Smooth muscle cell (in vitro differentiated cells): Measurements from ENCODE around the gene PXT1. TPM values are rescaled to one million over a fixed set of nuclear protein-coding genes. Genes with fewer than 3 reads are reported as not detected.
"Not testable (repeated sequence)": the region's sequence is repeated elsewhere in the genome, so short reads cannot be mapped to it uniquely, and the experiment has no call there.

Source experiments
- DNase-seq: peaks from one replicate; lab custom pipeline; 2025; ENCODE audit not compliant: unreplicated experiment; lab: John Stamatoyannopoulos, UW
- H2AFZ ChIP-seq: fragments of 200-600 bp; sonication (generic); 2 replicates; pipeline ENCODE4 v1.6.0; 2016; ENCODE audit warnings: antibody characterized with exemption, low read depth, mild to moderate bottlenecking
- H3F3A ChIP-seq: fragments of 200-600 bp; sonication (generic); 2 replicates; pipeline ENCODE4 v1.6.0; 2017; ENCODE audit warnings: antibody characterized with exemption, low read depth
- H3K27ac ChIP-seq: fragments of 200-600 bp; sonication (generic); 2 replicates; pipeline ENCODE4 v1.5.1; 2016; ENCODE audit warnings: low read depth, mild to moderate bottlenecking
- H3K27me3 ChIP-seq: fragments of 200-600 bp; sonication (generic); 2 replicates; pipeline ENCODE4 v1.6.1; 2016; ENCODE audit warnings: low read depth, mild to moderate bottlenecking
- H3K36me3 ChIP-seq: fragments of 200-600 bp; sonication (generic); 2 replicates; pipeline ENCODE4 v1.5.1; 2016; ENCODE audit warnings: low read depth
- H3K4me1 ChIP-seq: fragments of 200-600 bp; sonication (generic); 2 replicates; pipeline ENCODE4 v1.5.1; 2016; ENCODE audit warnings: low read depth
- H3K4me2 ChIP-seq: fragments of 200-600 bp; sonication (generic); 2 replicates; pipeline ENCODE4 v1.6.0; 2016; ENCODE audit warnings: mild to moderate bottlenecking
- H3K4me3 ChIP-seq: fragments of 200-600 bp; sonication (generic); 2 replicates; pipeline ENCODE4 v1.5.1; 2016; ENCODE audit warnings: mild to moderate bottlenecking
- H3K79me2 ChIP-seq: fragments of 200-600 bp; sonication (generic); 2 replicates; pipeline ENCODE4 v1.6.0; 2016; ENCODE audit warnings: low read depth, mild to moderate bottlenecking
- H3K9ac ChIP-seq: fragments of 200-600 bp; sonication (generic); 2 replicates; pipeline ENCODE4 v1.6.0; 2016; ENCODE audit warnings: low read depth
- H3K9me3 ChIP-seq: fragments of 200-600 bp; sonication (generic); replicated peaks from 2 replicates; pipeline ENCODE4 v1.5.1; 2016; ENCODE audit warnings: low read depth
- H4K20me1 ChIP-seq: fragments of 200-600 bp; sonication (generic); 2 replicates; pipeline ENCODE4 v1.6.0; 2016; ENCODE audit warnings: low read depth
- WGBS: methylation state at CpG from one replicate; pipeline ENCODE4 v1.1.7; 2016; ENCODE audit warnings: low lambda C conversion rate; 5-methylcytosine and 5-hydroxymethylcytosine counted together
- polyA plus RNA-seq: library from polyadenylated mRNA; unstranded; fragments of >200 nt; fragmentation: Nextera tagmentation; extraction: Ambion mirVana; gene quantifications from 2 replicates; pipeline ENCODE4 v1.2.1, GENCODE V29; 2016
- total RNA-seq: library from RNA; depleted of rRNA; stranded (reverse); fragments of >200 nt; gene quantifications from 2 replicates; pipeline ENCODE4 v1.2.3, GENCODE V29; 2014
- TF ChIP-seq, protein P1 (sequence below): fragments of 200-600 bp; sonication (generic); IDR thresholded peaks from 2 replicates; pipeline ENCODE4 v1.5.1; 2017; ENCODE audit warnings: borderline replicate concordance, mild to moderate bottlenecking, antibody characterized with exemption; ENCODE audit not compliant: insufficient read depth, poor library complexity, severe bottlenecking

PXT1 gene
- total and polyA plus RNA-seq, 2 experiments from 2014 or later: not detected

DNA sequence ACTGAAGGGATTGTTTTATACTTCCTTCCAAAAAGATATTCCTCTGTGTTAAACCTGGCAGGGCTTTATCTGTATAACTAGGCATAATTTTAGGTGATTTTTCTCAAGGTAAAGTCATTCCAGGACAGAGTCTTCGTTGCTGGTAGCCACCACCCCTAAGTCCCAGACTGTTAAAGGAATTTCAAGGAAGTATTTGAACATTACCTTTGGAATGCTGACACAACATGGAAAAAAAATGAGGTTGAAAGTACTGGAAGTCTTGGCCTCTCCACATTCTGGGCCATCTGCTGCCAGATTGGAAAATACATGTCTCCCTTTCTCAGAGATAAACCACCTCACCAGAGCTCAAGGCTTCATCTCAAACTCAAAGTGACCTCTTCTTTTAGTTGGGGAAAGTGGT lies 28.2 kb downstream of the PXT1 start:
- Histone ChIP-seq H3K9ac (no peak overlapping the region), H3K27me3 (no peaks in the 10 kb centered on the region), H4K20me1 (no peaks in the 10 kb centered on the region), H3K27ac (no peak overlapping the region), H3K79me2 (no peaks in the 10 kb centered on the region), H3K4me1 (no peaks in the 10 kb centered on the region), H3K4me2 (no peak overlapping the region), H3K36me3 (no peaks in the 10 kb centered on the region), H2AFZ (no peak overlapping the region), H3K9me3 (no peaks in the 10 kb centered on the region), H3K4me3 (no peak overlapping the region), H3F3A (no peaks in the 10 kb centered on the region)
- 46% methylated on average over 1 of the region's 1 CpG for WGBS
- no peak for DNase-seq
- TF ChIP-seq, protein P1, sequence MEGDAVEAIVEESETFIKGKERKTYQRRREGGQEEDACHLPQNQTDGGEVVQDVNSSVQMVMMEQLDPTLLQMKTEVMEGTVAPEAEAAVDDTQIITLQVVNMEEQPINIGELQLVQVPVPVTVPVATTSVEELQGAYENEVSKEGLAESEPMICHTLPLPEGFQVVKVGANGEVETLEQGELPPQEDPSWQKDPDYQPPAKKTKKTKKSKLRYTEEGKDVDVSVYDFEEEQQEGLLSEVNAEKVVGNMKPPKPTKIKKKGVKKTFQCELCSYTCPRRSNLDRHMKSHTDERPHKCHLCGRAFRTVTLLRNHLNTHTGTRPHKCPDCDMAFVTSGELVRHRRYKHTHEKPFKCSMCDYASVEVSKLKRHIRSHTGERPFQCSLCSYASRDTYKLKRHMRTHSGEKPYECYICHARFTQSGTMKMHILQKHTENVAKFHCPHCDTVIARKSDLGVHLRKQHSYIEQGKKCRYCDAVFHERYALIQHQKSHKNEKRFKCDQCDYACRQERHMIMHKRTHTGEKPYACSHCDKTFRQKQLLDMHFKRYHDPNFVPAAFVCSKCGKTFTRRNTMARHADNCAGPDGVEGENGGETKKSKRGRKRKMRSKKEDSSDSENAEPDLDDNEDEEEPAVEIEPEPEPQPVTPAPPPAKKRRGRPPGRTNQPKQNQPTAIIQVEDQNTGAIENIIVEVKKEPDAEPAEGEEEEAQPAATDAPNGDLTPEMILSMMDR: no peak

DNA sequence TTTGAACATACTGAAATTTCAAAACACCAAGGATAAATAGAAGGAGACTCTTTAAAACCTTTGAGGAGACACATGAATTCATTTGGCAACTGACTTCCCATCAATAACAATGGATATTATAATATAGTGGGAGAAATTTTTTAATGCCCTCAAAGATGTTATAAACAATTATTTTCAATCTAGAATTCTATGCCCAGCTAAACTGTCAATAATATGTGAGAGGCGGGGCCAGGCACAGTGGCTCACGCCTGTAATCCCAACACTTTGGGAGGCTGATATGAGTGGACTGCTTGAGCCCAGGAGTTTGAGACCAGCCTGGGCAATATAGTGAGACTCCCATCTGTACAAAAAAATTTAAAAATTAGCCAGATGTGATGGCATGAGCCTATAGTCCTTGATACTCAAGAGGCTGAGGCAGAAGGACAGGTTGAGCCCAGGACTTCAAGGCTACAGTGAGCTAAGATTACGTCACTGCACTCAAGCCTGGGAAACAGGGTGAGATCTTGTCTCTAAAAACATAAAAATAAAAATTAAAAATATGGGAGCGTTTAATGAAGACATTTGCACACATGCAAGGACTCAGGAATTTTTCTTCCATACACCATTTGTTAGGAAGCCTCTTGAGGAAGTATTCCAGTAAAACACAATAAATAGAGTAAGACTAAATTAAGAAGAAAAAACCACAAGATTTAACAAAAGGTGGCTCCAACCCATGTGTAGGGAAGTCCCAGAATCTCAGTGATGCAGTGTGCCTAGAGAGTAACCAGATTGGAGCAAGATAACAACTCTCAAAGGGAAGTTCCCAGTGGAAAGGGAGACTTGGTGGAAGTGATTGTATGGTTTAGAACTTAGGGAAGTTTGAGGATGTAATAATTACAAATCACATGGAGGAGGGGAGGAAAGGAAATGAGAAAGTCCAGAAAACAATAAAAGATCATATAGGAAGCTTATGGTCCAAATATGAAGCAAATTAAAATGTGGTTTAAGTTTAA lies 28.9 kb downstream of the PXT1 start:
- 97% methylated on average over 4 of the region's 4 CpGs for WGBS
- no peak for DNase-seq
- H3K36me3 ChIP-seq: no peaks in the 10 kb centered on the region
- no peak overlapping the region for H3K4me2 ChIP-seq
- TF ChIP-seq, protein P1: no peak
- H3K9me3 ChIP-seq: no peaks in the 10 kb centered on the region
- no peak overlapping the region for H3K4me3 ChIP-seq
- no peaks in the 10 kb centered on the region for H4K20me1 ChIP-seq
- no peak overlapping the region for H3K9ac ChIP-seq
- H3K27ac ChIP-seq: no peak overlapping the region
- H2AFZ ChIP-seq: no peak overlapping the region
- H3F3A ChIP-seq: no peaks in the 10 kb centered on the region
- no peaks in the 10 kb centered on the region for H3K79me2 ChIP-seq
- H3K4me1 ChIP-seq: no peaks in the 10 kb centered on the region
- H3K27me3 ChIP-seq: no peaks in the 10 kb centered on the region

DNA sequence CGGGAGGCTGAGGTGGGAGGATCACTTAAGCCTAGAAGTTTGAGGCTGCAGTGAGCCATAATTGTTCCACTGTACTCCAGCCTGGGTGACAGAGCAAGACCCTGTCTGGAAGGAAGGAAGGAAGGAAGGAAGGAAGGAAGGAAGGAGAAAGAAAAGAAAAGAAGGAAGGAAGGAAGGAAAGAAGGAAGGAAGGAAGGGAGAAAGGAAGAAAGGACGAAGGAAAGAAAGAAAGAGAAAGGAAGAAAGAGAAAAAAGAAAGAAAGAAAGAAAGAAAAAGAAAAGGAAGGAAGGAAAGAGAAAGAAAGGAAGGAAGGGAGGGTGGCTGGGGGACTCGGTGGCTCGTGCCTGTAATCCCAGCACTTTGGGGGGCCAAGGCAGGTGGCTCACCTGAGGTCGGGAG lies 32.9 kb downstream of the PXT1 start:
- not testable (repeated sequence) for H3K9ac ChIP-seq, H2AFZ ChIP-seq, H3K27ac ChIP-seq, H3K36me3 ChIP-seq, H3K27me3 ChIP-seq, DNase-seq, H3K79me2 ChIP-seq, H4K20me1 ChIP-seq, H3K4me3 ChIP-seq, H3F3A ChIP-seq, H3K4me1 ChIP-seq, H3K4me2 ChIP-seq, H3K9me3 ChIP-seq
- 92% methylated on average over 5 of the region's 5 CpGs for WGBS

DNA sequence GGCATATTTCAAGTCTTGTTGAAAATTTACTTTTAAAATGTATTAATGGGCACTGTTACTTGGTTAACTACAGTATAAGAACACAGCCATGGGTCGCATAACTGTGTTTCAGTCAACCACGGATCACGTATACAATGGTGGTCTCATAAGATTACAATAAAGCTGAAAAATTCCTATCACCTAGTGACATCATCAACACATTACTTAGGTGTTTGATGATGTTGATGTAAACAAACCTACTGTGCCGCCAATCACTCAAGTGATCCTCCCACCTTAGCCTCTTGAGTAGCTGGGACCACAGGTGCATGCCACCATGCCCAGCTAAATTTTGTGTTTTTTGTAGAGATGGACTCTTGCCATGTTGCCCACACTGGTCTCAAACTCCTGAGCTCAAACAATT lies 38.5 kb downstream of the PXT1 start:
- Histone ChIP-seq H3K9me3 (no peaks in the 10 kb centered on the region), H3K79me2 (no peaks in the 10 kb centered on the region), H3K27me3 (no peaks in the 10 kb centered on the region), H4K20me1 (no peaks in the 10 kb centered on the region), H3K4me2 (no peak overlapping the region), H2AFZ (no peak overlapping the region), H3K4me3 (no peak overlapping the region), H3K4me1 (no peaks in the 10 kb centered on the region), H3F3A (no peaks in the 10 kb centered on the region), H3K36me3 (no peaks in the 10 kb centered on the region), H3K27ac (no peak overlapping the region), H3K9ac (no peak overlapping the region)
- WGBS: 97% methylated on average over 4 of the region's 4 CpGs
- TF ChIP-seq, protein P1: no peak
- DNase-seq: no peak
